ENCODE data around the gene HMX3. TPM values are rescaled to one million over a fixed set of nuclear protein-coding genes. Genes with fewer than 3 reads are reported as not detected.

HMX3 gene
- total and polyA plus RNA-seq, 2 of the 13 experiments (the other 11 are each of a cell fraction or from before 2014, with no cell fraction given) = not detected

DNA sequence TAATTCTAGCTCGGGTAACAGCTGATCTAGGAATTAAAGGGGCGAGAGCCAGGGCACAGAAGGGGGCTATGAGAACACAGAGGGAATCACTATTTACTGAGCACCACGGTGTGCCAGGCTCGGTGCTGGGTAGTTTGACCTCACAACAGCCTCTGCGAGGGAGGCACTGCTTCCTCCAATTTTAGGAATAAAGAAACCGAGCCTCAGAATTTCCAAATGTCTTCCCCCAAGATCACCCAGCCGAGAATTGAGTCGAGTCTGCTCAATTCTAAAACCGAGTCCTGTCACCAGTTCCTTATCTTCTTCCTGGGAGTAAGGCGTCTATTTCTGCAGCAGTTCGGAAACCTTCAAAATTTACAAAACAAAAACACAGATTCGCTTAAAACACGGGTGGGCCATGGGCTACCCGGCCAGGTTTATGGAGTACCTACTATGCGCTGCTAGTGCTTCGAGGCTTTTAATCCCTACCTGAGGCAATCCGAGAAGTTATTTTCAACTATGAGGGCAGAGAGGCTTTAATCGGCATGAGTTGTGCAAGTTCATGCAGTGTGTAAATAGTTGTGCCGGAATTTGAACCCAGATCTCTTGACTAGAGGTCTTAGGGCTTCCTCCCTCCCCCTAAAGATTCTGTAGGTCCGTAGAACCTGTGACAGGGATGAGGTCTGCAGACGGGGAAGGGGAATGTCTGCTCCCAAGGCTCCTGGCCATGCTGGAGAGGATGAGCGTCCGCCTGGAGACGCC, 11.3 kb downstream of the HMX3 start (continued):
- TF ChIP-seq RARA (CRISPR knock-in tag; IDR thresholded peaks at IDR 0.05) (no peak), KAT7 (CRISPR knock-in tag; IDR thresholded peaks at IDR 0.05; ENCODE audit: borderline replicate concordance) (no peak), TBX3 (IDR thresholded peaks at IDR 0.05; ENCODE audit: borderline replicate concordance) (no peak), ZNF431 (CRISPR knock-in tag; IDR thresholded peaks at IDR 0.05; ENCODE audit: borderline replicate concordance, low read depth) (no peak), ZNF124 (CRISPR knock-in tag; IDR thresholded peaks at IDR 0.05) (0 out of 2 replicates have a peak, but pooled peaks have one; percentile 28), CEBPG (CRISPR knock-in tag; IDR thresholded peaks at IDR 0.05) (no peak), HNF4G (IDR thresholded peaks at IDR 0.05; ENCODE audit: borderline replicate concordance, low read depth, low read length) (no peak), HNF4G (CRISPR knock-in tag; IDR thresholded peaks at IDR 0.05; ENCODE audit: borderline replicate concordance, low read depth) (no peak), ZZZ3 (CRISPR knock-in tag; IDR thresholded peaks at IDR 0.05; ENCODE audit: borderline replicate concordance) (no peak), ZNF354B (CRISPR knock-in tag; IDR thresholded peaks at IDR 0.05) (no peak), ZSCAN29 (CRISPR knock-in tag; conservative IDR thresholded peaks at IDR 0.05) (no peak), SMAD9 (CRISPR knock-in tag; IDR thresholded peaks at IDR 0.05) (no peak), ZNF761 (CRISPR knock-in tag; conservative IDR thresholded peaks at IDR 0.05) (no peak), GATA4 (IDR thresholded peaks at IDR 0.05; ENCODE audit: borderline replicate concordance, low read depth) (no peak)
